SKM-1 treated with dmso at 0.1 percent for 144 hours (cell line): ENCODE data around the gene HIPK2.
"Not testable (repeated sequence)": the region's sequence is repeated elsewhere in the genome, so short reads cannot be mapped to it uniquely, and the experiment has no call there.

Experiments
- DNase-seq: peaks from one replicate; lab custom pipeline; 2025; ENCODE audit not compliant: unreplicated experiment; lab: John Stamatoyannopoulos, UW

The HIPK2 gene

GRCh38 chr7:139675127-139676125, 102.4 kb downstream of the HIPK2 start:
- no peak for DNase-seq

- no peak for DNase-seq
Measured at GRCh38 chr7:139674752-139675126, 103.1 kb downstream of the HIPK2 start.

- no peak for DNase-seq
Measured at GRCh38 chr7:139674341-139674740, 103.5 kb downstream of the HIPK2 start.

- no peak for DNase-seq
Measured at GRCh38 chr7:139673762-139674161, 104.0 kb downstream of the HIPK2 start.

GRCh38 chr7:139673230-139673629, 104.6 kb downstream of the HIPK2 start:
- no peak for DNase-seq

- DNase-seq = no peak
Measured at GRCh38 chr7:139671967-139672366, 105.8 kb downstream of the HIPK2 start.

GRCh38 chr7:139670662-139671061, 107.1 kb downstream of the HIPK2 start:
- not testable (repeated sequence) for DNase-seq

GRCh38 chr7:139669106-139670061, 108.4 kb downstream of the HIPK2 start:
- DNase-seq = no peak

- DNase-seq = no peak
Measured at GRCh38 chr7:139667377-139667776, 110.4 kb downstream of the HIPK2 start.

GRCh38 chr7:139666501-139666900, 111.3 kb downstream of the HIPK2 start:
- no peak for DNase-seq

- no peak for DNase-seq
Measured at GRCh38 chr7:139664434-139664833, 113.4 kb downstream of the HIPK2 start.

GRCh38 chr7:139663608-139664177, 114.1 kb downstream of the HIPK2 start:
- no peak for DNase-seq

GRCh38 chr7:139661903-139662302, 115.9 kb downstream of the HIPK2 start:
- DNase-seq = no peak

GRCh38 chr7:139661043-139661440, 116.8 kb downstream of the HIPK2 start:
- DNase-seq = no peak

- DNase-seq = no peak
Measured at GRCh38 chr7:139660317-139661042, 117.3 kb downstream of the HIPK2 start.

- DNase-seq = no peak
Measured at GRCh38 chr7:139659922-139660316, 117.9 kb downstream of the HIPK2 start.

- no peak for DNase-seq
Measured at GRCh38 chr7:139658908-139659675, 118.7 kb downstream of the HIPK2 start.

- DNase-seq = no peak
Measured at GRCh38 chr7:139658296-139658695, 119.5 kb downstream of the HIPK2 start.

- DNase-seq = no peak
Measured at GRCh38 chr7:139657725-139658124, 120.1 kb downstream of the HIPK2 start.

- no peak for DNase-seq
Measured at GRCh38 chr7:139656387-139656786, 121.4 kb downstream of the HIPK2 start.
